GM18526 (cell line): ENCODE data around the gene LMBR1.

Experiments
- POLR2A ChIP-seq: IDR thresholded peaks from 3 replicates; pipeline ENCODE4 v1.6.1; 2011; ENCODE audit not compliant: insufficient read length; ENCODE audit errors: extremely low read depth

Gene LMBR1

DNA sequence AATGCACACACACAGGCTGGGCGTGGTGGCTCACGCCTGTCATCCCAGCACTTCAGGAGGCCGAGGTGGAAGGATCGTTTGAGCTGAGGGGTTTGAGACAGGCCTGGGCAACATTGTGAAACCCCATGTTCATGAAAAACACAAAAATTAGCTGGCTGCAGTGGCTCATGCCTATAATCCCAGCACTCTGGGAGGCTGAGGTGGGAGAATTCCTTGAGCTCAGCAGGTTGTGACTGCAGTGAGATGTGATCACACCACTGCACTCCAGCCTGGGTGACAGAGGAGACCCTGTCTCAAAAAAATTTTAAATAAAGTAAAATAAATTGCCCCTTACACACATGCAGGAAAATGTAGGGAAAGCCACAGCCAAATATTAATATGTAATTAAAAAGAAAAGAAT is 208.3 kb downstream of the LMBR1 start:
- TF ChIP-seq POLR2A: no peak

DNA sequence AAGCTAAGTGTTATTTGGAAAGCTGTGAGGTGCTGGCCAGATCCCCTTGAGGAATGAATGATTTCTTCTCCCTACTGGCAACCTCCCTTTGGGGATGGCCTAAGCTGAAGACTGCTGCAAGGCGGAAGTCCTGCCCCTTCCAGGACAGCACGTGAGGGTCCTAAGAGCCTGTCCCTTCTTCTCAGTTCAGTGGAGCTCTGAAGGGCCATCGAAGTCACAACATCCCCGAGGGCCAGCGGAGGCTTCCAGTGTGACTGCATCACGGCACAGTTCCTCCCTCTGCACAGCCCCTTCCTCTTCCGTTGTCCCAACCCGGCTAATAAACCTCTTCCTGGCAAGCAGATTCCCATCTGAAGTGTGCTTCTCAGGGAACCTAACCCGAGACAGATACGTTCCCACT is 208.7 kb downstream of the LMBR1 start:
- TF ChIP-seq POLR2A: no peak

DNA sequence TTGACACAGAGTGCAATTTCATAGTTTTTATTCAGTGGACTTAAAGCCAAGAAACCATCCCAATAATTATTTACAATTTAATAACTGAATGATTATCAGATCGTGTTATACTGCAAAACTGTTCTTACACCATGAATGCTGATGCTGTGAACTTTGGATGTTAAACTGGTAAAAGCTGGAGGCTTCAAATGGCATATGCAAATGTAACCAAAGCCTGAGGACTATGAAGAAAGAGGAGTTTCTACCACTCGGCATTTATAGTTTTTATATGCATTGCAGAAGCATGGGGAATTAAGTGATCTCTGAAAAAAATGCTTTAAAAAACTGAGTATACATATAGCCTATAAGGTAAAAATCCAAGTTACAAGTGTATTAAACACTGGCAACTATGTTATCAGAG is 210.1 kb downstream of the LMBR1 start:
- no peak for TF ChIP-seq POLR2A

DNA sequence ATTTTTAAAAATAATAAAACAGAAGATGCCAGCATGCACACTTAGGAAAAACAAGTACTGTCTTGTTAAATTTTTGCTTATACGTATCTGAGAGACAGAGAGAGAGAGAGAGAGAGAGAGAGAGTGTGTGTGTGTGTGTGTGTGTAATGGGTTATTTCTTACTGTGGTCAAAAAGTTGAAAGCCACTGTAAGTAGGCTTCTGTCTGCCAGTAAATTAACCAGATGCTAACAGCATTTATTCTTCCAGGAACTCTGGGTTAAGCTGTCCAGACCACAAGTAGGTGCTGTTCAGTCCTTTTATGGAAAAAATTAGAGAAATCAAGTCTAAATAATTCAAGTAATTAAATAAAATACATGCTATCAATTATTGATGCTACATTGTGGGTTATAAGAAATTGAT is 212.7 kb downstream of the LMBR1 start:
- TF ChIP-seq POLR2A: no peak

DNA sequence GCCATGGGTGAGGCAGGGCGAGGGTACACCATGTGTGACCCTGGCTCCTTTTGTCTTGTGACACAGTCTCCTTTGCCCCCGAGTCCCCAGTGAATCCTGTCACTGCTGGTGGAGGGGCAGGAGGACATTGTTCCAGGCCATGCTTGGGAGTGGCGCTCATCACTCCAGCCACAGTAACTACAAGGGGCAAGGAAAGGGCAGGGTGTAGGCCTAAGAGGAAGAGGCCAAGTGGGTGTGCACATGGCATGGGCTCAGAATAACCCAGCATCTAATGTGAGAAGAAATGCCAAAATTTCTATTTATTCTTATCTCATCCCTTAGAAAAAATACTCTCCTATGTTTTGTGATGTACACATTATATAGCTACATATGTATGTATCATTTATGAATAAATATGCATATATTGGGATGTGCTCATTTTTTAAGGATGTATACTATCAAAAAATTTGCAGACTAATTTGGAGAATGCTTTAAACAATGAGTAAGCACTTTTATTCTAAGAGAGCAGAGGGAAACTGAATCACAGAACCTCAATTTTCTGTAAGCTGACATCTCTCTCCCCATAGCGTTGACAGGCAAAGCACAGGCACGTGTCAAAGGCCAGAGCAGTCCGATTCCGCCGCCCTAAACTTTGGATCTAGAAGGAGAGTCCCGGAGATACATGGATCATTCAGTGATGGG is 215.5 kb downstream of the LMBR1 start:
- no peak for TF ChIP-seq POLR2A

DNA sequence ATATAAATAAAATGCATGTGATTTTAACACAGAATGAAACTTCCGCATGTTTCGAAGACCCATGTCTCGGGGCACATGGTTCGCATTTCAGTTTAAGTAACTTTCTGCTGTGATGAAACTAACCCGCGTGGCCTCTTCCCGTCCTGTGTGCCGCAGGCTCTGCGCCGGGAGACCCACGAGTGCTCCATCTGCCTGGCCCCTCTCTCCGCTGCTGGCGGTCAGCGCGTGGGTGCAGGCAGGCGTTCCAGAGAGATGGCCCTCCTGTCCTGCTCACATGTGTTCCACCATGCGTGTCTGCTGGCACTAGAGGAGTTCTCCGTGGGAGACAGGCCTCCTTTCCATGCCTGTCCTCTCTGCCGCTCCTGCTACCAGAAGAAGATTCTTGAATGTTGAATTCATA is 216.7 kb downstream of the LMBR1 start:
- TF ChIP-seq POLR2A: no peak

DNA sequence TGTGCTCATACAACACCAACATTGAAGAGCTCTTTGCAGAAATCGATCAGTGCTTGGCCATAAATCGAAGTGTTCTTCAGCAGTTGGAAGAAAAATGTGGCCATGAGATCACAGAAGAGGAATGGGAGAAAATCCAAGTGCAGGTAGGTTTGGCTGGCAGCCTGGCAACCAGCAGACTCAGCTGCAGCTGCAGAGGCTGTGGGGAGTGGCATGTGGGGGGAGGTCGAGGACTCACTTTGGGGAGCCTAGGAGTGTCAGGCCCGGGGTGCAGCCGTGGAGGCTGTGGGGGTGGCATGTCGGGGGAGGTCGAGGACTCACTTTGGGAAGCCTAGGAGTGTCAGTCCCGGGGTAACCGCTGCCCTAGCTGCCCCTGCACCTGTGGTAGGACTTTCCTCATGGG is 217.3 kb downstream of the LMBR1 start:
- no peak for TF ChIP-seq POLR2A

DNA sequence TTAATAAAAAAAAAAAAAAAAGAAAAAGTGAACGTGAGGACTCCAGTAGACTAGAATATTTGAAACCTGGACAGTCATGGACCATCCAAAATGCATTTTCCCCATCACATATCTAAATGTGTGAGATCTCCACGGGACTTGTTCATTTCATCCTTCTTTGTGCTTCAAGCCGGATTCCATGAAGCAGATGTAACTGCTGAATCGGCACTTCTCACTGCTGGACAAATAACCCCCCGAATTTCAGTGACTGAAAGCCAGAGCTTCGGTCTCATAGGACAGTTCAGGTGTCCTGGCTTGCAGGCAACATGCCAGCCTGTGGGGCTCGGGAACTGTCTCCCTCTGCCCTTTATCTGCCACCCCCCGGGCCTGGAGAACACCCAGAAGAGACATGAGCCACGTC is 219.1 kb downstream of the LMBR1 start:
- TF ChIP-seq POLR2A: no peak

DNA sequence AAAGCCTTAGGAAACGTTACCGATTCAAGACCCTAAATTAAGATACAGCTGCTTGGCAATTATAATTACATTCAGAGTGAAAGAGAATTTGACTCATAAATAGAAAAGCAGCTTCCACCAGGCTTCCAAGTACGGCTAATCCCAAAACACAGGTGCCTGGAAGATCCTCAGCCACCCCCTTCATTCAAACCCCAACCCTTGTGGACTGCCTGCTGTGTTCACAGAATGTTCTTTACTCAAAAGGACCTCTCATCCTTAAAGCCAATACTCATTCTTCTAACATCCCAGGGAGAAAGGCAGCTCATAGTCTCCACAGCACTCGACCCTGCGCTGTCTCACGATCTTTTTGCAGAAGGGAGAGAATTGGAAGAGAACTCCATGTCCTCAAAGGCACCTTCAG is 219.5 kb downstream of the LMBR1 start:
- no peak for TF ChIP-seq POLR2A

DNA sequence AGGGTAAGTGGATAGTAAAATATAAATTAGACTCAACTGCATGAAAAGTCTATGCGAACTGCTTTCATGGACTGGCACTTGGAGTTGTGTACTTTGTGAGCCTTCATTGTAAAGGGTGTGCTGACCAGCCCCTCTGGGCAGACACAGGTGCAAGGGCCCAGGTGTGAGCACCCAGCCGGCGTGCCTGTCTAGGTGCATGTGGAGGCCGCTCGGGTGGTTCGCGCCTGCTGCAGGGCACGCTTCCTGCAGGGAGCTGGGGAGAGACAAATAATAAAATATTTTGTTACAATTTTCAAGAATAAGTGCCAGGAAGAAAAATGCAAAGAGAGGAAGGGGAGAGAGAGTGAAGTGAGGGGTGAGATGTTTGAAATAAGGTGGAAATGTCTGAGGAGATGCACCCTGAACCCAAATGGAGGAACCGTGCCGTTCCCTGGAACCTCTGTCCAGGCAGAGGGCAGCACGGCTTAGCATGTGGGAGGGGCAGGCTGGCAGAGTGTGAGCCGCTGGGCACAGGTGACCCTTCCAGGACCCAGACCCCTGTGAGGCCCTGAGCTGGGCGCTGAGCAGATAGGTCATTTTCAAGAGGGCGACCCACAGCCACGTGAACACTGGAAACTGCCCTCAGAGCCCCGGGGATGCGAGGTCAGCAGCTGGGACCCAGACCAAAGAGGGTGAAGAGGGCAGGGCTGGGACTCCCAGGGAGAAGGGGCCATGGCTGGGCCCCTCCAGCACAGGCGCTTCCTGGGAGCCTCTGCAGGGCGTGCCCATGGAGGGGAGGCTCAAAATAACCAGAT is 223.8 kb downstream of the LMBR1 start:
- no peak for TF ChIP-seq POLR2A

DNA sequence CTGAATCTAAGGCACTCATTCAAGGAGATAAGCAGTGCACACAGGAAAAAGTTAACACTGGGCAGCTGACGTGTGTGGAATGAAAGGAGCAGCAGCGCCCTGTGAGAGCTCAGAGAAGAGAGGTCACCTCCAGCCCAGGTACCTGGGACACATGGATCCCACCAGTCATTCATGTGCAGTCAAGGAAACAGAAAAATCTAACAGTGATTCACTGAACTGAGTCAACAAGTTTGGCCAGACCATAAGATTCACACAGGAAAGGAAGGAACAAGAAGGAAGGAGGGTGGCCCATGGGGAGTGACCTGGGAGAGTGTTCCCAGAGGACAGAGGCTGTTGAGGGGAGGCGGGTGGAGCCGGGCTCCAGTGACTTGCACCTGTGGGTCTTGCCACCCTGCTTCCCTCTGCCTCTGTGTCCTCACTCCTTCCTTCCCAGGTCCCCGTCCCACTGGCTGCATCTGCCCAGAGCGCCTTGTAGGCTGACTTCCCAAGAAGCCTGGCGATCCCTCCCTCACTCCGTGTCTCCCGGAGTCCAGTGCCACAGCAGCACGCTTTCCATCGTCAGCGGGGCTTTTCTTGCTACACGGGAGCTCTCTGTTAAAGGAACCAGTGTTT is 224.7 kb downstream of the LMBR1 start:
- TF ChIP-seq POLR2A: no peak

DNA sequence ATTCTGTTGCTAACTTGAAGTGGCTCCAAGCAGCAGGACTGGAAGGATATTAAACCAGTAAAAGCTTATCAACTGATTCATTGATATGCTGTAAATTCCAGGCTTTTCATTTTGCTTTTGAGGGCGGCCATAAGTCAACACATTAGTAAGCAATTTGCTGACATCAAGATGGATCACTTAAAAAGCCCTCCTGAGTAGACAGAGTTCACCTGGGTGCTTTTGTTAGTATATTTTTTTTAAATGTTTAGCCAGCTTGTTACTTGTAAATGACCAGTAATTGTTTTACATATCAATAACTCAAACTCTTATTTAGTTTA is 225.9 kb downstream of the LMBR1 start:
- no peak for TF ChIP-seq POLR2A

DNA sequence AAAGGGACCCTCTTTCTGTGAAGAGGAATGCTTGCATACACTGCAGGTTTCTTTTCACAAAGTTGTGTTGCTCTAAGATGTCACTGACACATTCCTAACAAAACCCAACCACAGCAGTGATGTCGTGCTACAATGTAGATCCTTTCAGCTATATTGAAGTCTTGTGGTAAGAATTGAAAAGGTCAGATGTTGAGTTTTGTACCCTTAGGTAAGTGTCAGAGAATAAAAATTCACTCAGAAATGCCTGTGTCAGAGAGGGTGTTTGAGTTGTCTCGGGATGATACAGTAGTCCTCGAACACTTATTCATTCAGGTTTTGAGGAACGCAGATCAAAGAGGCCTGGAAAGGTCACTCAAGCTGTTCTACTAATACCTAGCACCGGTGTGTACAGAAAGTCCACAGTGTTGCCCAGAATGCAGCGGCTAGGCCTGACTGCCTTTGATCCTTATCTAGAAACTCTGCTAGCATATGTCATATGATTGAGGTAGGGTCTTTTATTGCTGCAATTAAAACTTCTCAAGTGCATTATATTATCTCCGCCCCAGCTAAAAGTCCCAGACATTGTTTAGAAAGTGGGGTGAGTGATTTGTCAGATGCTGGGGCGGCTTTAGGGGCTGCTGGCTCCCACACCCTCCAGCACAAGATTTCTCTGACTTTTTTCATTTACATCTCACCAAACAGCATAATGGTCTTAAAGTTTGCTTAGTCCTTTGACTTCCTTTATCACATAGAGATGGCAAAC is 226.4 kb downstream of the LMBR1 start:
- TF ChIP-seq POLR2A: no peak

DNA sequence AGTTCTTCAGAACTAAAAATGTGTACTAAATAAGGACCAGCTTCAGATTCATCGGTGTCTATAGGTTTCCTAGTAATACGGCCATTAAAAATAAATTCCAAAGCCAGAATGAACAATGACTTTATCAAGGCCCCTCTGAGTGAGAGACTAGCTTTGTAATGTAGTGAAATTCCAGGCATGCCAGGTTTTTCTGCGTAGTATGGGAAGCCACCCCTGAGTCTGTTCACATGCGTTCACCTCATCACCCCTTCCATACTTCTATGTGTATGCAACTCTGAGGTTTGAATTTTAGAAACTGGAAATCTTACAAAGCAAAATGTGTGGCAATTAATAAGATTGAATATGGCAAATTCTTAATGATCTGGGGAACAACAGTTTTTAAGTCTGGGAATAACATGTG is 227.9 kb downstream of the LMBR1 start:
- no peak for TF ChIP-seq POLR2A

DNA sequence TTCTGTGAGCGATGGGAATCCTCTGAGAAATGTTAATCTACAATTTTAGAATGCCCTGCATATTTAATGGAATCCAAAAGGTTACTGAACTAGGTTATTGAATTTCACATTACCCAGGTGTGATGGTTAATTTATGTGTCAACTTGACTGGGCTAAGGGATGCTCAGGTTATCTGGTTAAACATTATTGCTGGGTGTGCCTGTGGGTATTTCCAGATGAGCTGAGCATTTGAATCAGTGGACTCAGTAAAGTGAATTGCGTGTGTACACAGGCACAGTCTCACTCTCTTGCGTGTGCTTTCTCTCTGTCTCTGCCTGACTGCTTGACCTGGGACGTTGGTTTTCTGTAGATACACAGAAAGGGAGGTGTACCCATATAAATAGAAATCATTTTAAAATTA is 230.7 kb downstream of the LMBR1 start:
- no peak for TF ChIP-seq POLR2A

DNA sequence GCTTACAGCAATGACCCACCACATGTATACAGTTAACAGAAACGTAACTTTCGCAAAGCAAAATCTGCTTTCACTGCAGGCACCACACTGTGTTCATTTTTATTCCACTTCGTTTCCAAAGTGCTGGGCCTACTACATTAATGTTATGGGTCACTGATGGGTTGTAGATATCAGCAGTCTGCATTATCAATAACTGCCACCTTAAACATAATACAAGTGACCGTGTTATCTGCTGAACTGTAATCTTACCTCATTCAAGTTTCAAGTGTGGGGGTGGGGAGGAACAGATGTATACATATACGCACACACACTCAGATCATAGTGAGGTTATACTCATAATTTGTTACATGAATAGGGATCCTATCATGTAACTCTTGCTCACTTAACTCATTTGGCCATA is 231.3 kb downstream of the LMBR1 start:
- no peak for TF ChIP-seq POLR2A
